HepG2 (cell line): ENCODE results near the gene TRERF1. TPM values are rescaled to one million over a fixed set of nuclear protein-coding genes. Genes with fewer than 3 reads are reported as not detected.

Experiments used
- AHR ChIP-seq: IDR thresholded peaks from 2 replicates; pipeline ENCODE4 v1.6.1; 2018; ENCODE audit warnings: missing genetic modification reagents, missing compliant biosample characterization
- BRCA1 ChIP-seq: sonication (generic); formaldehyde crosslinking; IDR thresholded peaks from 2 replicates; pipeline ENCODE4 v1.4.0; 2020; ENCODE audit warnings: missing genetic modification reagents
- BRD4 ChIP-seq: sonication (generic); formaldehyde crosslinking; IDR thresholded peaks from 2 replicates; pipeline ENCODE4 v1.4.0; 2020; ENCODE audit warnings: missing genetic modification reagents
- DZIP1 ChIP-seq: sonication (generic); formaldehyde crosslinking; IDR thresholded peaks from 2 replicates; pipeline ENCODE4 v1.5.0; 2020; ENCODE audit warnings: mild to moderate bottlenecking, missing genetic modification reagents
- FLYWCH1 ChIP-seq: sonication (generic); formaldehyde crosslinking; IDR thresholded peaks from 2 replicates; pipeline ENCODE4 v1.8.1; 2023; ENCODE audit warnings: mild to moderate bottlenecking, missing genetic modification reagents
- MNT ChIP-seq: fragments of 450-650 bp; IDR thresholded peaks from 2 replicates; pipeline ENCODE4 v1.6.1; 2016
- PPARG ChIP-seq: conservative IDR thresholded peaks from 2 replicates; pipeline ENCODE4 v1.6.1; 2016; ENCODE audit warnings: missing biosample characterization, missing genetic modification reagents
- SALL1 ChIP-seq: sonication (generic); formaldehyde crosslinking; IDR thresholded peaks from 2 replicates; pipeline ENCODE4 v1.8.0; 2022; ENCODE audit warnings: mild to moderate bottlenecking, missing genetic modification reagents
- SMAD1 ChIP-seq: sonication (generic); formaldehyde crosslinking; IDR thresholded peaks from 2 replicates; pipeline ENCODE4 v1.4.0; 2020; ENCODE audit warnings: missing genetic modification reagents, low read depth, mild to moderate bottlenecking, borderline replicate concordance
- SRY ChIP-seq: sonication (generic); formaldehyde crosslinking; IDR thresholded peaks from 2 replicates; pipeline ENCODE4 v1.8.0; 2022; ENCODE audit warnings: mild to moderate bottlenecking, missing genetic modification reagents
- STAG1 ChIP-seq: sonication (generic); formaldehyde crosslinking; IDR thresholded peaks from 2 replicates; pipeline ENCODE4 v1.4.0; 2020; ENCODE audit warnings: missing genetic modification reagents
- TEAD3 ChIP-seq: optimal IDR thresholded peaks from 2 replicates; pipeline ENCODE3; 2016; ENCODE audit warnings: borderline replicate concordance
- ZFYVE20 ChIP-seq: sonication (generic); formaldehyde crosslinking; IDR thresholded peaks from 2 replicates; pipeline ENCODE4 v1.8.0; 2023; ENCODE audit warnings: low read depth, mild to moderate bottlenecking, moderate library complexity, missing genetic modification reagents, borderline replicate concordance
- ZNF136 ChIP-seq: sonication (generic); formaldehyde crosslinking; IDR thresholded peaks from 2 replicates; pipeline ENCODE4 v1.8.1; 2022; ENCODE audit warnings: low read depth, mild to moderate bottlenecking, moderate library complexity, missing genetic modification reagents
- ZNF205 ChIP-seq: IDR thresholded peaks from 2 replicates; pipeline ENCODE4 v1.6.1; 2018; ENCODE audit warnings: missing biosample characterization, missing genetic modification reagents
- ZNF383 ChIP-seq: sonication (generic); formaldehyde crosslinking; IDR thresholded peaks from 2 replicates; pipeline ENCODE4 v1.4.0; 2020; ENCODE audit warnings: missing genetic modification reagents, mild to moderate bottlenecking, borderline replicate concordance
- ZNF510 ChIP-seq: sonication (generic); formaldehyde crosslinking; IDR thresholded peaks from 2 replicates; pipeline ENCODE4 v1.4.0; 2020; ENCODE audit warnings: low read depth, mild to moderate bottlenecking, missing genetic modification reagents
- ZNF543 ChIP-seq: sonication (generic); formaldehyde crosslinking; IDR thresholded peaks from 2 replicates; pipeline ENCODE4 v1.4.0; 2020; ENCODE audit warnings: mild to moderate bottlenecking, missing genetic modification reagents
- polyA plus RNA-seq, 8 experiments: library from polyadenylated mRNA; depleted of rRNA in 3 of 8; stranded (reverse) in 7 of 8; unstranded in 1 of 8; fragments of >200 nt; fragmentation: Illumina TruSeq in 4 of 8; extraction: Trizol in 4 of 8; gene quantifications; 2 replicates each; pipeline versions ENCODE4 v1.2.1 to v1.2.3, GENCODE V29; 2011 to 2016; ENCODE audit warnings: low read depth in 4 of 8, missing spikeins in 1 of 8, mixed read lengths in 1 of 8; ENCODE audit not compliant: insufficient read depth in 1 of 8
- total RNA-seq, 5 experiments: library from RNA; depleted of rRNA; stranded (reverse); fragments of >200 nt; fragmentation: Illumina TruSeq; extraction: Trizol; gene quantifications; 2 replicates each; pipeline ENCODE4 v1.2.3, GENCODE V29; 2016; ENCODE audit warnings: low read depth in 1 of 5
- TF ChIP-seq, protein P1 (sequence below): sonication (generic); formaldehyde crosslinking; IDR thresholded peaks from 2 replicates; pipeline ENCODE4 v1.5.0; 2020; ENCODE audit warnings: mild to moderate bottlenecking, missing genetic modification reagents, borderline replicate concordance

TRERF1 gene
- total and polyA plus RNA-seq, 2 of the 13 experiments (the other 11 are each of a cell fraction or from before 2014, with no cell fraction given), result 0.02 TPM; not detected in 1

DNA sequence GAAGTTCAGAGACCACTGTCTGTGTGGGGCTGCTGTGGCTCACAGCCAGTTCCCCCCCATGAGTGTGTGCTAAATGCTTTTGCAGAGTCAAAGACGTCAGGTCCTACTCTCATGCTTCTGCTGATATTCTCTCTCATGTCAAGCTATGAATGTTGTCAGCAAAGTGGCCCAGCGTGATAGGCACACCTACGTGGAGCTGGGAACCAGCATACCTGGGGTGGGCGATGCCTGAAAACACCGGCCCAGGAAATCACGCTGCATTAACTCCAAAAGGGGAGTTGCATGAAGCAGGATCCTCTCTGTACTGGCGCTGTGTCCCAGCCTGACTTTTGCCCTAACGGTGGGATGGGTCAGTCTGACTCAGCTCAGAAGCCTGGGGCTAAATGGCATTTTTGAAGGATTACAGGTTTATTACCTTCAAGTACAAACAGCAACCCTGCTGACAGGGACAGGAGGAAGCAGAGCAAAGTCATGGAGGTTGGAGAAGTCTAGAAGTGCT, 225.0 kb downstream of the TRERF1 start (continued):
- TF ChIP-seq MNT (no peak), ZNF383 (CRISPR knock-in tag) (no peak), BRD4 (CRISPR knock-in tag) (no peak), FLYWCH1 (no peak), ZNF510 (CRISPR knock-in tag) (no peak), STAG1 (CRISPR knock-in tag) (0 out of 2 replicates have a peak, but pooled peaks have one; percentile 5), SRY (CRISPR knock-in tag) (no peak), BRCA1 (CRISPR knock-in tag) (no peak), SALL1 (CRISPR knock-in tag) (peak; percentile 18; the same call in 1 of the 2 replicates), ZNF543 (CRISPR knock-in tag) (no peak), ZFYVE20 (no peak), SMAD1 (CRISPR knock-in tag) (no peak), ZNF136 (CRISPR knock-in tag) (no peak), AHR (no peak), DZIP1 (CRISPR knock-in tag) (no peak), TEAD3 (CRISPR knock-in tag) (no peak), ZNF205 (CRISPR knock-in tag) (0 out of 2 replicates have a peak, but pooled peaks have one; percentile 37), PPARG (CRISPR knock-in tag) (peak; percentile 69)
- TF ChIP-seq, protein P1, sequence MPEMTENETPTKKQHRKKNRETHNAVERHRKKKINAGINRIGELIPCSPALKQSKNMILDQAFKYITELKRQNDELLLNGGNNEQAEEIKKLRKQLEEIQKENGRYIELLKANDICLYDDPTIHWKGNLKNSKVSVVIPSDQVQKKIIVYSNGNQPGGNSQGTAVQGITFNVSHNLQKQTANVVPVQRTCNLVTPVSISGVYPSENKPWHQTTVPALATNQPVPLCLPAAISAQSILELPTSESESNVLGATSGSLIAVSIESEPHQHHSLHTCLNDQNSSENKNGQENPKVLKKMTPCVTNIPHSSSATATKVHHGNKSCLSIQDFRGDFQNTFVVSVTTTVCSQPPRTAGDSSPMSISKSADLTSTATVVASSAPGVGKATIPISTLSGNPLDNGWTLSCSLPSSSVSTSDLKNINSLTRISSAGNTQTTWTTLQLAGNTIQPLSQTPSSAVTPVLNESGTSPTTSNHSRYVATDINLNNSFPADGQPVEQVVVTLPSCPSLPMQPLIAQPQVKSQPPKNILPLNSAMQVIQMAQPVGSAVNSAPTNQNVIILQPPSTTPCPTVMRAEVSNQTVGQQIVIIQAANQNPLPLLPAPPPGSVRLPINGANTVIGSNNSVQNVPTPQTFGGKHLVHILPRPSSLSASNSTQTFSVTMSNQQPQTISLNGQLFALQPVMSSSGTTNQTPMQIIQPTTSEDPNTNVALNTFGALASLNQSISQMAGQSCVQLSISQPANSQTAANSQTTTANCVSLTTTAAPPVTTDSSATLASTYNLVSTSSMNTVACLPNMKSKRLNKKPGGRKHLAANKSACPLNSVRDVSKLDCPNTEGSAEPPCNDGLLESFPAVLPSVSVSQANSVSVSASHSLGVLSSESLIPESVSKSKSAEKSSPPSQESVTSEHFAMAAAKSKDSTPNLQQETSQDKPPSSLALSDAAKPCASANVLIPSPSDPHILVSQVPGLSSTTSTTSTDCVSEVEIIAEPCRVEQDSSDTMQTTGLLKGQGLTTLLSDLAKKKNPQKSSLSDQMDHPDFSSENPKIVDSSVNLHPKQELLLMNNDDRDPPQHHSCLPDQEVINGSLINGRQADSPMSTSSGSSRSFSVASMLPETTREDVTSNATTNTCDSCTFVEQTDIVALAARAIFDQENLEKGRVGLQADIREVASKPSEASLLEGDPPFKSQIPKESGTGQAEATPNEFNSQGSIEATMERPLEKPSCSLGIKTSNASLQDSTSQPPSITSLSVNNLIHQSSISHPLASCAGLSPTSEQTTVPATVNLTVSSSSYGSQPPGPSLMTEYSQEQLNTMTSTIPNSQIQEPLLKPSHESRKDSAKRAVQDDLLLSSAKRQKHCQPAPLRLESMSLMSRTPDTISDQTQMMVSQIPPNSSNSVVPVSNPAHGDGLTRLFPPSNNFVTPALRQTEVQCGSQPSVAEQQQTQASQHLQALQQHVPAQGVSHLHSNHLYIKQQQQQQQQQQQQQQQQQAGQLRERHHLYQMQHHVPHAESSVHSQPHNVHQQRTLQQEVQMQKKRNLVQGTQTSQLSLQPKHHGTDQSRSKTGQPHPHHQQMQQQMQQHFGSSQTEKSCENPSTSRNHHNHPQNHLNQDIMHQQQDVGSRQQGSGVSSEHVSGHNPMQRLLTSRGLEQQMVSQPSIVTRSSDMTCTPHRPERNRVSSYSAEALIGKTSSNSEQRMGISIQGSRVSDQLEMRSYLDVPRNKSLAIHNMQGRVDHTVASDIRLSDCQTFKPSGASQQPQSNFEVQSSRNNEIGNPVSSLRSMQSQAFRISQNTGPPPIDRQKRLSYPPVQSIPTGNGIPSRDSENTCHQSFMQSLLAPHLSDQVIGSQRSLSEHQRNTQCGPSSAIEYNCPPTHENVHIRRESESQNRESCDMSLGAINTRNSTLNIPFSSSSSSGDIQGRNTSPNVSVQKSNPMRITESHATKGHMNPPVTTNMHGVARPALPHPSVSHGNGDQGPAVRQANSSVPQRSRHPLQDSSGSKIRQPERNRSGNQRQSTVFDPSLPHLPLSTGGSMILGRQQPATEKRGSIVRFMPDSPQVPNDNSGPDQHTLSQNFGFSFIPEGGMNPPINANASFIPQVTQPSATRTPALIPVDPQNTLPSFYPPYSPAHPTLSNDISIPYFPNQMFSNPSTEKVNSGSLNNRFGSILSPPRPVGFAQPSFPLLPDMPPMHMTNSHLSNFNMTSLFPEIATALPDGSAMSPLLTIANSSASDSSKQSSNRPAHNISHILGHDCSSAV, result no peak
